Measurements from ENCODE around the gene ITPA. TPM values are rescaled to one million over a fixed set of nuclear protein-coding genes. Genes with fewer than 3 reads are reported as not detected.

ITPA gene
- total RNA-seq, 1 experiment from 2014 or later: 69.2 TPM

GRCh38 chr20:3162080-3162611, 47.2 kb upstream of the ITPA start:
- TF ChIP-seq EZH2 (IDR thresholded peaks at IDR 0.05; ENCODE audit: low read depth) (no peak), CTCF (conservative IDR thresholded peaks at IDR 0.05) (no peak)
- ChIA-PET POLR2A (ENCODE audit: unreplicated experiment) (interaction anchor here (0.7 kb wide), 1 partner anchor 48 kb away, joined by 3 read pairs; no protein-coding TSS in a partner anchor), CTCF (interaction anchor here (1.0 kb wide), 1 partner anchor 23 kb away, joined by 3 read pairs; no protein-coding TSS in a partner anchor)

GRCh38 chr20:3163099-3164042, 45.9 kb upstream of the ITPA start:
- Histone ChIP-seq H3K9me2 (ENCODE audit: insufficient read depth) (no peaks in the 10 kb centered on the region), H3K36me3 (ENCODE audit: low read depth) (no peaks in the 10 kb centered on the region), H2AFZ (no peak overlapping the region), H3K4me3 (no peak overlapping the region), H3F3A (ENCODE audit: insufficient read depth, low read depth) (no peaks in the 10 kb centered on the region), H4K20me1 (ENCODE audit: insufficient read depth) (peaks cover 8% of the 10 kb centered on the region), H3K4me2 (no peak overlapping the region), H3K9me3 (ENCODE audit: insufficient read depth, low read depth) (no peaks in the 10 kb centered on the region), H3K27ac (no peak overlapping the region), H3K4me1 (replicated peaks; ENCODE audit: insufficient read depth) (peaks cover 5% of the 10 kb centered on the region; the same call in 1 of the 2 replicates), H3K79me2 (ENCODE audit: low read depth) (peaks cover 22% of the 10 kb centered on the region), H3K27me3 (ENCODE audit: insufficient read depth, low read depth) (no peaks in the 10 kb centered on the region)
- intact Hi-C loops (cut with micrococcal nuclease; ENCODE audit: unreplicated experiment): no loop called here
- POLR2A ChIA-PET (ENCODE audit: unreplicated experiment): no interaction called here
- TF ChIP-seq EZH2 (IDR thresholded peaks at IDR 0.05; ENCODE audit: low read depth): no peak
- TF ChIP-seq CTCF (conservative IDR thresholded peaks at IDR 0.05): no peak
- no peak for DNase-seq
- CTCF ChIA-PET: no interaction called here
- BruUV-seq (replicated peaks): no TSS peak

More at GRCh38 chr20:3162080-3162611, 47.2 kb upstream of the ITPA start:
- no peaks in the 10 kb centered on the region for H3K27me3 ChIP-seq (ENCODE audit: insufficient read depth, low read depth)
- H3K79me2 ChIP-seq (ENCODE audit: low read depth): peaks cover 34% of the 10 kb centered on the region
- no peak overlapping the region for H3K4me2 ChIP-seq
- no peak for DNase-seq
- H3F3A ChIP-seq (ENCODE audit: insufficient read depth, low read depth): peaks cover 4% of the 10 kb centered on the region; the same call in 1 of the 2 replicates
- peaks cover 19% of the 10 kb centered on the region for H4K20me1 ChIP-seq (ENCODE audit: insufficient read depth)
- peaks cover 18% of the 10 kb centered on the region for H3K4me1 ChIP-seq (replicated peaks; ENCODE audit: insufficient read depth)
- no TSS peak for BruUV-seq (replicated peaks)
- no peak overlapping the region for H2AFZ ChIP-seq
- intact Hi-C loops (cut with micrococcal nuclease; ENCODE audit: unreplicated experiment): no loop called here
- H3K9me3 ChIP-seq (ENCODE audit: insufficient read depth, low read depth): no peaks in the 10 kb centered on the region
- no peaks in the 10 kb centered on the region for H3K36me3 ChIP-seq (ENCODE audit: low read depth)
- no peak overlapping the region for H3K4me3 ChIP-seq
- H3K27ac ChIP-seq: no peak overlapping the region
- H3K9me2 ChIP-seq (ENCODE audit: insufficient read depth): no peaks in the 10 kb centered on the region

- no peaks in the 10 kb centered on the region for H3K27me3 ChIP-seq (ENCODE audit: insufficient read depth, low read depth)
- H3K4me1 ChIP-seq (replicated peaks; ENCODE audit: insufficient read depth): no peaks in the 10 kb centered on the region
- peaks cover 13% of the 10 kb centered on the region for H3K79me2 ChIP-seq (ENCODE audit: low read depth)
- no peaks in the 10 kb centered on the region for H3K36me3 ChIP-seq (ENCODE audit: low read depth)
- ChIA-PET CTCF (interaction anchor here (0.7 kb wide), 1 partner anchor 45 kb away, joined by 3 read pairs; no protein-coding TSS in a partner anchor), POLR2A (ENCODE audit: unreplicated experiment) (no interaction called here)
- no peaks in the 10 kb centered on the region for H3K9me2 ChIP-seq (ENCODE audit: insufficient read depth)
- intact Hi-C loops (cut with micrococcal nuclease; ENCODE audit: unreplicated experiment): no loop called here
- TF ChIP-seq EZH2 (IDR thresholded peaks at IDR 0.05; ENCODE audit: low read depth): no peak
- no peak for TF ChIP-seq CTCF (conservative IDR thresholded peaks at IDR 0.05)
- BruUV-seq (replicated peaks): no TSS peak
- H3K9me3 ChIP-seq (ENCODE audit: insufficient read depth, low read depth): no peaks in the 10 kb centered on the region
- DNase-seq: no peak
- no peak overlapping the region for H3K4me2 ChIP-seq
- H2AFZ ChIP-seq: no peak overlapping the region
- H3F3A ChIP-seq (ENCODE audit: insufficient read depth, low read depth): no peaks in the 10 kb centered on the region
- no peaks in the 10 kb centered on the region for H4K20me1 ChIP-seq (ENCODE audit: insufficient read depth)
- H3K4me3 ChIP-seq: no peak overlapping the region
- no peak overlapping the region for H3K27ac ChIP-seq
Observed at GRCh38 chr20:3164043-3164762, 45.1 kb upstream of the ITPA start.

All from PC-9 (cell line).